Stomach (tissue), 9 donors: ENCODE results near the gene HERPUD1. TPM values are rescaled to one million over a fixed set of nuclear protein-coding genes. Genes with fewer than 3 reads are reported as not detected.

ENCODE experiments used
- DNase-seq, 2 donors: peaks; one replicate each; pipeline versions ENCODE4 v3.0.0 to v3.0.0-alpha.2; 2013 to 2019
- H3K27ac ChIP-seq, 5 donors: fragments of 200-600 bp in 4 of 5; sonication (generic) in 4 of 5; one replicate each; pipeline ENCODE4 v1.5.1; 2013 to 2019; ENCODE audit warnings: mild to moderate bottlenecking in 1 of 5, moderate library complexity in 1 of 5
- H3K27me3 ChIP-seq, 3 donors: fragments of 200-600 bp; sonication (generic); one replicate each; pipeline ENCODE4 v1.5.1; 2017 to 2019; ENCODE audit warnings: mixed run types in 1 of 3
- H3K36me3 ChIP-seq, 4 donors: fragments of 200-600 bp; sonication (generic); 1 replicate in 3 of 4; 2 replicates in 1 of 4; pipeline ENCODE4 v1.5.1; 2016 to 2019
- H3K4me1 ChIP-seq, 4 donors: fragments of 200-600 bp; sonication (generic); one replicate each; pipeline ENCODE4 v1.5.1; 2016 to 2019
- H3K4me3 ChIP-seq, 4 donors: fragments of 200-600 bp; sonication (generic) in 3 of 4; one replicate each; pipeline ENCODE4 v1.5.1; 2016 to 2019; ENCODE audit warnings: mild to moderate bottlenecking in 1 of 4
- H3K9me3 ChIP-seq, 4 donors: fragments of 200-600 bp; sonication (generic); one replicate each; pipeline ENCODE4 v1.5.1; 2016 to 2019
- EP300 ChIP-seq: sonication (generic); formaldehyde crosslinking; IDR thresholded peaks from one replicate; pipeline ENCODE4 v1.6.1; 2017; ENCODE audit warnings: antibody characterized with exemption
- POLR2A ChIP-seq, 4 donors: fragments of 450-650 bp; IDR thresholded peaks; one replicate each; pipeline ENCODE4 v1.6.1; 2016; ENCODE audit warnings: antibody characterized with exemption in 4 of 4, control low read depth in 2 of 4, mild to moderate bottlenecking in 1 of 4, moderate library complexity in 1 of 4
- POLR2AphosphoS5 ChIP-seq, 3 donors: sonication (generic); formaldehyde crosslinking; IDR thresholded peaks; one replicate each; pipeline ENCODE4 v1.6.1; 2016; ENCODE audit warnings: antibody characterized with exemption in 3 of 3
- WGBS, 5 donors: extraction: QIAGEN DNeasy Blood & Tissue Kit in 3 of 5; methylation state at CpG; one replicate each; pipeline versions ENCODE4 v1.1.5 to v1.1.7; 2013 to 2018; 5-methylcytosine and 5-hydroxymethylcytosine counted together
- intact Hi-C: fragments of 100-400 bp; cut with DNase I; formaldehyde crosslinking; loops from one replicate; pipeline ENCODE4 v1.15.1; 2023; ENCODE audit warnings: low total_unique reads
- polyA plus RNA-seq, 3 donors: library from polyadenylated mRNA; stranded (reverse); fragments of 200-250 nt; gene quantifications; one replicate each; pipeline ENCODE4 v1.2.3, GENCODE V29; 2013
- total RNA-seq, 5 donors: library from RNA; depleted of rRNA; stranded (reverse); fragments of >200 nt; gene quantifications; one replicate each; pipeline versions ENCODE4 v1.1.0 to v1.2.3, GENCODE V29; 2014 to 2016
- TF ChIP-seq, protein P1 (sequence below), 7 experiments: fragments of 450-650 bp in 4 of 7; fragments of 200-600 bp in 3 of 7; sonication (generic) in 3 of 7; IDR thresholded peaks; one replicate each; pipeline ENCODE4 v1.5.1; 2016 to 2019; ENCODE audit warnings: antibody characterized with exemption in 7 of 7, control low read depth in 2 of 7, mild to moderate bottlenecking in 1 of 7
- donor health status: healthy with polysubstance abuse.
- donor health status: Bipolar disorder and iron deficiency.
- donor health status: healthy.

The HERPUD1 gene
- total and polyA plus RNA-seq, 8 donors: 2.6 to 329 (median 74.7) TPM

DNA sequence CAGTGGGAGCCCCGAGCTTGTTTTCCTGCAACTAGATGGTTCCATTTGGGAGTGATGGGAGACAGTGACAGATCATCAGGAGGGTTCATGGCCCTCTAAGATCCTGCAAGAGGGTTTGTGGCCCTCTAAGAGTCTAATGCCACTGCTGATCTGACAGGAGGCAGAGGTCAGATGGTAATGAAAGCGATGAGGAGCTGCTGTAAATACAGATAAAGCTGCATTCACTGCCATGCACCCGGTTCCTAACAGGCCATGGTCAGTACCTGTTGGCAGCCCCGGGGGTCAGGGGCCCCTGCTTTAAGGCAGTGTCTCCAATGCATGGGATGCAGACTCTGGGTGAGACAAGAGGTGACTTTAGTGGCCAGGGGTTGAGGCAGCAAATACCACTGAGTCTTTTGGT lies 36.1 kb upstream of the HERPUD1 start:
- Histone ChIP-seq H3K9me3 (no peaks in the 10 kb centered on the region), H3K4me3 (no peak overlapping the region), H3K36me3 (no peaks in the 10 kb centered on the region), H3K27me3 (no peaks in the 10 kb centered on the region), H3K4me1 (no peaks in the 10 kb centered on the region), H3K27ac (no peak overlapping the region)
- WGBS, 5 donors: 51 to 76% (median 70%) methylated on average over 3 to 4 of the region's 4 CpGs
- no peak for DNase-seq
- no peak for TF ChIP-seq POLR2A (IDR thresholded peaks at IDR 0.05)
- TF ChIP-seq, protein P1, sequence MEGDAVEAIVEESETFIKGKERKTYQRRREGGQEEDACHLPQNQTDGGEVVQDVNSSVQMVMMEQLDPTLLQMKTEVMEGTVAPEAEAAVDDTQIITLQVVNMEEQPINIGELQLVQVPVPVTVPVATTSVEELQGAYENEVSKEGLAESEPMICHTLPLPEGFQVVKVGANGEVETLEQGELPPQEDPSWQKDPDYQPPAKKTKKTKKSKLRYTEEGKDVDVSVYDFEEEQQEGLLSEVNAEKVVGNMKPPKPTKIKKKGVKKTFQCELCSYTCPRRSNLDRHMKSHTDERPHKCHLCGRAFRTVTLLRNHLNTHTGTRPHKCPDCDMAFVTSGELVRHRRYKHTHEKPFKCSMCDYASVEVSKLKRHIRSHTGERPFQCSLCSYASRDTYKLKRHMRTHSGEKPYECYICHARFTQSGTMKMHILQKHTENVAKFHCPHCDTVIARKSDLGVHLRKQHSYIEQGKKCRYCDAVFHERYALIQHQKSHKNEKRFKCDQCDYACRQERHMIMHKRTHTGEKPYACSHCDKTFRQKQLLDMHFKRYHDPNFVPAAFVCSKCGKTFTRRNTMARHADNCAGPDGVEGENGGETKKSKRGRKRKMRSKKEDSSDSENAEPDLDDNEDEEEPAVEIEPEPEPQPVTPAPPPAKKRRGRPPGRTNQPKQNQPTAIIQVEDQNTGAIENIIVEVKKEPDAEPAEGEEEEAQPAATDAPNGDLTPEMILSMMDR (IDR thresholded peaks at IDR 0.05): no peak
- TF ChIP-seq EP300: no peak
- no peak for TF ChIP-seq POLR2AphosphoS5 (IDR thresholded peaks at IDR 0.05)
- intact Hi-C loops: no loop called here

- 19 to 57% (median 50%) methylated on average over 3 of the region's 3 CpGs for WGBS, 5 donors
- Histone ChIP-seq H3K9me3 (no peaks in the 10 kb centered on the region), H3K27me3 (no peaks in the 10 kb centered on the region), H3K27ac (no peak overlapping the region), H3K4me1 (no peaks in the 10 kb centered on the region), H3K36me3 (no peaks in the 10 kb centered on the region), H3K4me3 (no peak overlapping the region)
- DNase-seq: peak in 1 of 2 donors; percentile 41
- intact Hi-C loops: no loop called here
- TF ChIP-seq, protein P1 (IDR thresholded peaks at IDR 0.05): no peak
- TF ChIP-seq POLR2AphosphoS5 (IDR thresholded peaks at IDR 0.05) (no peak), POLR2A (IDR thresholded peaks at IDR 0.05) (no peak), EP300 (no peak)
Measured at GRCh38 chr16:56896244-56896643, 35.7 kb upstream of the HERPUD1 start.

DNA sequence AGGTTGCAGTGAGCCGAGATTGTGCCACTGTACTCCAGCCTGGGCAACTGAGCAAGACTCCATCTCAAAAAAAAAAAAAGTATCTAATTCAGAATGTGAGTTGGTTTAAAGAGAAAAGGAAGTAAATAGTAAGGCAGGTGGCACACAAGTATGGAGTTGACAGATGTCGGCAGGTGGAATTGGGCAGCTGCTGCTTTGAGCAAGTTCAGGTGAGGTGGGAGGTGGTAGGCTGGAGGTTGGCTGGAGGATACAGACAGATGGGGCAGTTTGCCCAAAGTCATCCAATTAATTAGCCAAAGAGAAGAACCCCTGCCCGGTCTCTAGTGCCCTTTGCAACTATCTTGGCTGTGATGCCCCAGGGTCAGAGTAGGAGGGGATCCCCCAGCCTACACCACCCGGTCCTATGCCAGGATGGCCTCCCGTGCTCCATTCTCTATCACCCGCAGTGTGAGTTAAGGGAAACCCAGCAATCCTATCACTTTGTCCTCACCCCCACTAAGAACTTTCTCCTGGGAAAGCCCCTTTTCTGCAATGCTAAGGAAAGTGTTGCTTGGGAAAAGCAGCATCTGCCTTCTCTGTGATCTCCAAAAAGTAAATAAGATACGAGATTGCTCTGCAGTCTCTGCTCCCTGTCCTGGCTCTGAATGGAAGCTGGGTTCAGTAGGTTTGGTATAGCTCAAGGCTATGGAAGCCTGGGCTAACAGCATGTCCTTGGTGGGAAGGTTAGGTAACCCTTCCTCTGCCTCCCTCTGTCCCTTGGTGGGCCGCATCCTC lies 34.7 kb upstream of the HERPUD1 start:
- Histone ChIP-seq H3K36me3 (no peaks in the 10 kb centered on the region), H3K9me3 (no peaks in the 10 kb centered on the region), H3K27me3 (no peaks in the 10 kb centered on the region), H3K4me1 (peaks cover 0 to 8% (median 0%) of the 10 kb centered on the region in 4 donors), H3K27ac (no peak overlapping the region), H3K4me3 (no peak overlapping the region)
- TF ChIP-seq EP300 (no peak), POLR2AphosphoS5 (IDR thresholded peaks at IDR 0.05) (no peak), POLR2A (IDR thresholded peaks at IDR 0.05) (no peak)
- TF ChIP-seq, protein P1 (IDR thresholded peaks at IDR 0.05): no peak
- no peak for DNase-seq
- intact Hi-C loops: no loop called here
- WGBS, 5 donors: 83 to 89% (median 86%) methylated on average over 8 of the region's 8 CpGs

- no peak overlapping the region for H3K27ac ChIP-seq
- H3K4me1 ChIP-seq: peaks cover 0 to 8% (median 0%) of the 10 kb centered on the region in 4 donors
- TF ChIP-seq EP300 (no peak), POLR2A (IDR thresholded peaks at IDR 0.05) (no peak), POLR2AphosphoS5 (IDR thresholded peaks at IDR 0.05) (no peak)
- TF ChIP-seq, protein P1 (IDR thresholded peaks at IDR 0.05): no peak
- WGBS, 5 donors: 82 to 94% (median 83%) methylated on average over 8 of the region's 8 CpGs
- H3K36me3 ChIP-seq: no peaks in the 10 kb centered on the region
- no peak overlapping the region for H3K4me3 ChIP-seq
- no peaks in the 10 kb centered on the region for H3K9me3 ChIP-seq
- no peak for DNase-seq
- no peaks in the 10 kb centered on the region for H3K27me3 ChIP-seq
- intact Hi-C loops: no loop called here
Measured at GRCh38 chr16:56898847-56899246, 33.1 kb upstream of the HERPUD1 start.
